ENCODE results near the gene TRAF3IP3. TPM values are rescaled to one million over a fixed set of nuclear protein-coding genes. Genes with fewer than 3 reads are reported as not detected.

The TRAF3IP3 gene
- total and polyA plus RNA-seq, 2 of the 13 experiments (the other 11 are each of a cell fraction or from before 2014, with no cell fraction given): not detected

DNA sequence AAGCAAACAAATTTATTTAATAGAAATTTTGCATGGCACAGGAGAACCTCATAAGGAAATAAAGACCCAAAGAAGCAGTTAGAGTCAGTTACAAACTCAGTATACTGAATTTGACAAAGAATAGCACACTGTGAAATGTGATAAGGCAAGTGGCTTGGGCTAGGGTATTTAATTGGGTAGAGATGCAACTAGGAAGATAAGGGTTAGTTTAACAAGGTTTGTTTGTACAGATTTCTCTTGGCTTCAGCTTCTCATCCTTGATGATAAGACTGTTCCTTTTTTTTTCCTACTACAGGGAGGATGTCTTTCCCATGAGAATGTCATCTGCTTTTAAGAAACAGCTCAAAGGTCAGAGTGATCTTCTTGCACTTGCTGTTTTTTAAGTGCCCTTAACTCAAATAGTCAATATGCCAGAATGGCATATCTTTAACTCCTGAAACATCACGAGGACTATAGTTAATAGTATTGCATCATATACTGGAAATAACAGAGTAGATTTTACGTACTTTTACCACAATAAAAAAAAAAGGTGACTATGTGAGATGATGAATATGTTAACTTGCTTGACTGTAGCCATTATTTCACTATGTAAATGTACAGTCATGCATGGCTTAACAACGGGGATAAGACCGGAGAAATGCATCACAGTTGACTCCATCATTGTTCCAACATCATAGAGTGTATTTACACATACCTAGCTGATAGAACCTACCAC, 9.2 kb upstream of the TRAF3IP3 start:
- no peak for ATAC-seq
- H4K20me1 ChIP-seq (ENCODE audit: insufficient read depth, low read length): no peaks in the 10 kb centered on the region
- DNase-seq (ENCODE audit: low spot score): no peak
- H3K4me2 ChIP-seq (ENCODE audit: low read depth, low read length): no peak overlapping the region
- no peaks in the 10 kb centered on the region for H3K36me3 ChIP-seq (replicated peaks in 1 of 2; ENCODE audit: control insufficient read depth in 1 of 2, insufficient read depth in 2 of 2, low read length in 2 of 2)
- WGBS (ENCODE audit: low lambda C conversion rate): 16% methylated on average over 4 of the region's 4 CpGs
- H3K4me1 ChIP-seq (ENCODE audit: insufficient read depth, low read length): peaks cover 9% of the 10 kb centered on the region
- H3K9ac ChIP-seq (ENCODE audit: insufficient read depth, low read depth, low read length): no peak overlapping the region
- intact Hi-C loops (cut with micrococcal nuclease; ENCODE audit: unreplicated experiment) (loop anchor here (5.0 kb wide), 2 partner anchors 76 to 169 kb away; no protein-coding TSS in a partner anchor), in situ Hi-C loops (cut with HindIII; ENCODE audit: extremely low pct_ligation_motif_present, low pct_unique_long_range_greater_than_20kb) (no loop called here)
- H3K27ac ChIP-seq (ENCODE audit: extremely low read length, insufficient read depth, low read length): no peak overlapping the region
- POLR2A ChIA-PET: no interaction called here
- H3K79me2 ChIP-seq (ENCODE audit: insufficient read depth, low read length): no peaks in the 10 kb centered on the region
- no peak for FAIRE-seq
- H3K9me3 ChIP-seq (ENCODE audit: low read length): no peaks in the 10 kb centered on the region
- CTCF ChIA-PET (ENCODE audit: low intra/inter-chr PET ratio, low total read pairs): no interaction called here
- BruUV-seq (replicated peaks): no TSS peak
- no peak overlapping the region for H3K4me3 ChIP-seq (replicated peaks in 1 of 3; ENCODE audit: insufficient read depth in 1 of 3, low read depth in 2 of 3, low read length in 3 of 3)
- H2AFZ ChIP-seq (ENCODE audit: low read length): no peak overlapping the region
- no peaks in the 10 kb centered on the region; a peak in 2 of 5 replicates for H3K27me3 ChIP-seq (ENCODE audit: control insufficient read depth in 1 of 2, insufficient read depth in 2 of 2, low read length in 2 of 2)
- TF ChIP-seq CEBPB (IDR thresholded peaks at IDR 0.05; ENCODE audit: borderline replicate concordance, low read depth, low read length): peak; percentile 51; the same call in 1 of the 2 replicates
- TF ChIP-seq, protein P1, sequence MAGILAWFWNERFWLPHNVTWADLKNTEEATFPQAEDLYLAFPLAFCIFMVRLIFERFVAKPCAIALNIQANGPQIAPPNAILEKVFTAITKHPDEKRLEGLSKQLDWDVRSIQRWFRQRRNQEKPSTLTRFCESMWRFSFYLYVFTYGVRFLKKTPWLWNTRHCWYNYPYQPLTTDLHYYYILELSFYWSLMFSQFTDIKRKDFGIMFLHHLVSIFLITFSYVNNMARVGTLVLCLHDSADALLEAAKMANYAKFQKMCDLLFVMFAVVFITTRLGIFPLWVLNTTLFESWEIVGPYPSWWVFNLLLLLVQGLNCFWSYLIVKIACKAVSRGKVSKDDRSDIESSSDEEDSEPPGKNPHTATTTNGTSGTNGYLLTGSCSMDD (CRISPR knock-in tag; IDR thresholded peaks at IDR 0.05): no peak
- no peak for TF ChIP-seq ISL2 (CRISPR knock-in tag; IDR thresholded peaks at IDR 0.05)
- no peak for TF ChIP-seq SALL2 (CRISPR knock-in tag; IDR thresholded peaks at IDR 0.05)
- TF ChIP-seq, protein P2, sequence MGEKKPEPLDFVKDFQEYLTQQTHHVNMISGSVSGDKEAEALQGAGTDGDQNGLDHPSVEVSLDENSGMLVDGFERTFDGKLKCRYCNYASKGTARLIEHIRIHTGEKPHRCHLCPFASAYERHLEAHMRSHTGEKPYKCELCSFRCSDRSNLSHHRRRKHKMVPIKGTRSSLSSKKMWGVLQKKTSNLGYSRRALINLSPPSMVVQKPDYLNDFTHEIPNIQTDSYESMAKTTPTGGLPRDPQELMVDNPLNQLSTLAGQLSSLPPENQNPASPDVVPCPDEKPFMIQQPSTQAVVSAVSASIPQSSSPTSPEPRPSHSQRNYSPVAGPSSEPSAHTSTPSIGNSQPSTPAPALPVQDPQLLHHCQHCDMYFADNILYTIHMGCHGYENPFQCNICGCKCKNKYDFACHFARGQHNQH (CRISPR knock-in tag; IDR thresholded peaks at IDR 0.05): no peak
- no peak for TF ChIP-seq SRY (CRISPR knock-in tag; IDR thresholded peaks at IDR 0.05)
- no peak for TF ChIP-seq ZNF816 (CRISPR knock-in tag; IDR thresholded peaks at IDR 0.05; ENCODE audit: borderline replicate concordance)
- TF ChIP-seq ATF7 (IDR thresholded peaks at IDR 0.05): 0 out of 2 replicates have a peak, but pooled peaks have one; percentile 16
- no peak for TF ChIP-seq ATF7 (CRISPR knock-in tag; IDR thresholded peaks at IDR 0.05)

Data from HepG2 (cell line).